PFSK-1 (cell line): ENCODE measurements around the gene ADGRB3.

Experiments
- FOXP2 ChIP-seq: optimal IDR thresholded peaks from 2 replicates; pipeline ENCODE3; 2011; ENCODE audit warnings: borderline replicate concordance, control low read depth, inconsistent platforms; ENCODE audit not compliant: insufficient read depth; ENCODE audit errors: extremely low read length, extremely low read depth
- POLR2AphosphoS5 ChIP-seq: IDR thresholded peaks from 2 replicates; pipeline ENCODE4 v1.6.1; 2012; ENCODE audit warnings: low read depth, mild to moderate bottlenecking, control low read depth, low read length, moderate library complexity
- REST ChIP-seq, 2 experiments: IDR thresholded peaks; 2 replicates each; pipeline versions ENCODE4 v1.6.1 to v1.8.0; 2011 to 2012; ENCODE audit warnings: low read depth in 2 of 2, low read length in 2 of 2, control low read depth in 1 of 2, inconsistent platforms in 1 of 2, mild to moderate bottlenecking in 1 of 2, moderate library complexity in 1 of 2; ENCODE audit not compliant: insufficient read depth in 1 of 2
- SIN3A ChIP-seq: IDR thresholded peaks from 2 replicates; pipeline ENCODE4 v1.6.1; 2012; ENCODE audit warnings: mild to moderate bottlenecking, low read length, moderate library complexity, borderline replicate concordance; ENCODE audit not compliant: insufficient read depth
- TAF1 ChIP-seq: IDR thresholded peaks from 2 replicates; pipeline ENCODE4 v1.6.1; 2012; ENCODE audit warnings: low read length, control low read depth, borderline replicate concordance; ENCODE audit not compliant: insufficient read depth

The ADGRB3 gene

GRCh38 chr6:68746376-68746775, 111.3 kb downstream of the ADGRB3 start:
- TF ChIP-seq REST (IDR thresholded peaks at IDR 0.05; ENCODE audit: insufficient read depth in 1 of 2, low read depth in 2 of 2, low read length in 2 of 2) (no peak), SIN3A (no peak), TAF1 (no peak), POLR2AphosphoS5 (no peak), FOXP2 (no peak)

- TF ChIP-seq POLR2AphosphoS5, result no peak
- TF ChIP-seq FOXP2, result no peak
- no peak for TF ChIP-seq REST (IDR thresholded peaks at IDR 0.05; ENCODE audit: insufficient read depth in 1 of 2, low read depth in 2 of 2, low read length in 2 of 2)
- TF ChIP-seq TAF1, result no peak
- TF ChIP-seq SIN3A, result no peak
These were observed 112.2 kb downstream of the ADGRB3 start for GRCh38 chr6:68747110-68747790.

DNA sequence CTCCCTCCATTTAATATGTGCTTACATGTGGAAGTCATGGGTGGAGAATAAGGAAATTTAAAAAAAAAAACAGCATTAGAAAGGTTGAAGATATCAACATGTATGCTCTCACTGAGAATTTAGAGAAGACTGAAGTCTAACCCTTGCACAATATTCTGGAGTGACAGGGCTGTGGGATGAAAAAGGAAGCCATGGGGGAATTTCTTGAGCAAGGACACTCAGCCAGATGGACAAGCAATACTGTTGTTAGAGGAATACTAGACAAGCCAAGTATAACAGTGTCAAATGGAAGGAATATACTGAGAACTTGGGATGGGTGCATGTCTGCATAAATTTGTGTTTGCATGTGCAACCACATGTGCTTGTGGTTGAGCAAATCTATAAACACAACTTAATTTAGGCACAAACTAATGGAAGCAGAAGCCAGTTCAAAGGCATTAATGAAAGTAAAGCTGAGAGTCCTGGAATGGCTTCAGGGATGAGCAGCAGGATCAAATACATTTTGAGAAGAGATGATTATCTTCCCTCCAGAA, 119.7 kb downstream of the ADGRB3 start:
- TF ChIP-seq TAF1, result no peak

DNA sequence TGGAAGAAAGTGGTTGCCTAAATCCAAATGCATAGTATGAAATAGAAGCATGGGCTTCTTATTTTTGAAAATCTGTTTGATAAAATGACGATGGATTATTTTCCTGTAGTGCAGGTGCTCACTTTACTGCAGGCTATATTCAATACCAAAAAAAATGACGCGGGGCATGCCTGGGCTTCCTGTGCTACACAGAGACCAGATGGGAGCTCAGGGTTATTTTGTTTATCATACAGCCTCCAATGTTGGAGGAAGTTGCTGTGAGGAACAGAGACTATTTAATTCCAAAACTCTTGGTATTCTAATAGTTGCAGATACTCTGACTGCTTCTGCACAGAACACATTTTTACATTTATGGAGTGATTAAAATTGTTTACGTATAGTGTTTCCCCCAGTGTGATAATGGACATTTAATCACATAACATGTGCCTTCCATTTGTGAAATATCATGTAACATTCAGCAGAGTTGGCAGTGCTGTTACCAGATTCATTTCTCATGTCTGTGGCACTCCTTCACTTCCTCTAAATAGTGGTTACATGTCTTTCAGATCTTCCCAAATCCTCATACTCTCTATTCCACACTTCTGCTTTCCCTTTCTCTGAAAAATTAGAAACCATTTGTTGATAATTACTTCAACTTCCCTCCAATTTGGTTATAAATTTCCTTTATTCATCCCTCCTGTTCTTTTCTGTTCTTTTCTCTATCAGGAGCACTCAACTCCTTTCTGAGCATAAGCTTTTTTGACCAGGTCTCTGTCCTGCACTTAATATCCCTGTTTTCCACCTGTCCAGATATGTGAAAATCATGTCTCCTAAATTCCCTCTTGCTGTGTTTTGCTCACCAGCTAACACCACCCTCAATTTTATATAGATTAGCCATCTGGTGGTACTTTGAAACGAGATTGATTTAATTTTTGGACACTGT, 121.6 kb downstream of the ADGRB3 start:
- TF ChIP-seq REST (IDR thresholded peaks at IDR 0.05; ENCODE audit: insufficient read depth in 1 of 2, low read depth in 2 of 2, low read length in 2 of 2) (no peak), TAF1 (no peak), FOXP2 (no peak), SIN3A (no peak), POLR2AphosphoS5 (no peak)

GRCh38 chr6:68757821-68758220, 122.7 kb downstream of the ADGRB3 start:
- TF ChIP-seq POLR2AphosphoS5 (no peak), REST (IDR thresholded peaks at IDR 0.05; ENCODE audit: insufficient read depth in 1 of 2, low read depth in 2 of 2, low read length in 2 of 2) (no peak), TAF1 (no peak), FOXP2 (no peak), SIN3A (no peak)
